Body of pancreas (tissue), 4 donors: ENCODE results near the gene TMCC2.

Source experiments
- CTCF ChIP-seq, 7 experiments: fragments of 450-650 bp in 4 of 7; fragments of 200-600 bp in 3 of 7; sonication (generic) in 3 of 7; IDR thresholded peaks; one replicate each; pipeline ENCODE4 v1.5.1; 2016 to 2019; ENCODE audit warnings: antibody characterized with exemption in 7 of 7
- POLR2A ChIP-seq, 3 donors: fragments of 450-650 bp; IDR thresholded peaks; one replicate each; pipeline ENCODE4 v1.6.1; 2016; ENCODE audit warnings: antibody characterized with exemption in 3 of 3, mild to moderate bottlenecking in 2 of 3

GRCh38 chr1:205284420-205285144, 56.8 kb downstream of the TMCC2 start:
- TF ChIP-seq CTCF (IDR thresholded peaks at IDR 0.05) (no peak), POLR2A (IDR thresholded peaks at IDR 0.05) (peak in 1 of 3 donors; percentile 16)
